ENCODE data around the gene C2.
A peak's percentile ranks its signal among the peaks of the same experiment; 100 is the strongest.
"Not testable (repeated sequence)": the region's sequence is repeated elsewhere in the genome, so short reads cannot be mapped to it uniquely, and the experiment has no call there.

C2 gene

GRCh38 chr6:31969712-31970603 is 42.4 kb downstream of the C2 start:
- Mint-ChIP-seq H3K27me3 (no peaks in the 10 kb centered on the region), H3K4me1 (ENCODE audit: low read depth) (peaks cover 40% of the 10 kb centered on the region), H3K27ac (peak overlapping the region; percentile 99), H3K4me3 (peak overlapping the region; percentile 97), H3K36me3 (peaks cover 7% of the 10 kb centered on the region), H3K9me3 (ENCODE audit: low read depth) (no peaks in the 10 kb centered on the region)

DNA sequence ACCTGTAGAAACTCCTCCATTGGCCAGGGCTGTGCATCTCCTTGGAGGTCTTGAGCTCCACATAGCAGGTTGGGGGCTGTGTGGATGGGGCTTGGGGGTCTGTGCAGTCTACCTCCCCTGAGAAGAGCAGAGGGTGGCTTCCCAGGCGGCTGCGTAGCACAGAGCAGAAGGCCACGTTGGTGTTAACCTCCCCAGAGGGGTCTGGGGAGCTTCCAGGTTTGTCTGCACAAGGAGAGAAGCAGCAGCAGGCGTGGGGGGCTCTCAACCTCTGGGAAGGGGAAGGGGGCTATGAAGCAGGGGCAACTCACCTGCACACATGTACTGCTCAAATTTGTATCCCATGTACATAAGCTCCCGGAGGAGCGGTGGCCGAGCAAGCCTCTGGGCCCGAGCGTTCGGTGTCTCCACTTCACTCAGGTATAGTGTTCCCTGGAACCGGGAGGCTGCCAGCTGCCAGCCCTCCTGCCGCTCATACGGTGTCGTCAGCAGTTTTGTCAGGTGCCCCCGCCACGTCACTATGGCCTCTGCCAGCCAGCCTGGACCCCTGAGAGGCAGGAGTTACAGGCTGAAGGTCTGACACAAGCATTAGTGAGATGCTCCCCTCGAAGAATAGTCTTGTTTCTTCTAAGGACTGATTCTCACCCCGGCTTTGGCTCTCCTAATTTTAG is 43.2 kb downstream of the C2 start:
- peak overlapping the region; percentile 97 for H3K4me3 Mint-ChIP-seq
- no peaks in the 10 kb centered on the region for H3K27me3 Mint-ChIP-seq
- H3K27ac Mint-ChIP-seq = peak overlapping the region; percentile 99
- H3K4me1 Mint-ChIP-seq (ENCODE audit: low read depth) = peaks cover 40% of the 10 kb centered on the region
- H3K36me3 Mint-ChIP-seq = peaks cover 7% of the 10 kb centered on the region
- H3K9me3 Mint-ChIP-seq (ENCODE audit: low read depth) = no peaks in the 10 kb centered on the region

- H3K27me3 Mint-ChIP-seq = no peaks in the 10 kb centered on the region
- H3K36me3 Mint-ChIP-seq = peaks cover 7% of the 10 kb centered on the region
- no peaks in the 10 kb centered on the region for H3K9me3 Mint-ChIP-seq (ENCODE audit: low read depth)
- peak overlapping the region; percentile 97 for H3K4me3 Mint-ChIP-seq
- H3K27ac Mint-ChIP-seq = peak overlapping the region; percentile 99
- H3K4me1 Mint-ChIP-seq (ENCODE audit: low read depth) = peaks cover 40% of the 10 kb centered on the region
Measured at GRCh38 chr6:31971279-31971992, 43.9 kb downstream of the C2 start.

GRCh38 chr6:31971993-31972708 is 44.6 kb downstream of the C2 start, which contains the start of gene DXO:
TSS of gene DXO (minus strand) at chr6:31972138. CDS start at chr6:31971675, 463 bp downstream.
- H3K4me3 Mint-ChIP-seq = peak within 1 kb of the TSS; percentile 97
- peak within 1 kb of the TSS; percentile 99 for H3K27ac Mint-ChIP-seq
- no peaks in the 10 kb centered on the region for H3K9me3 Mint-ChIP-seq (ENCODE audit: low read depth)
- peaks cover 7% of the 10 kb centered on the region for H3K36me3 Mint-ChIP-seq
- H3K4me1 Mint-ChIP-seq (ENCODE audit: low read depth) = peaks cover 40% of the 10 kb centered on the region
- H3K27me3 Mint-ChIP-seq = no peaks in the 10 kb centered on the region

DNA sequence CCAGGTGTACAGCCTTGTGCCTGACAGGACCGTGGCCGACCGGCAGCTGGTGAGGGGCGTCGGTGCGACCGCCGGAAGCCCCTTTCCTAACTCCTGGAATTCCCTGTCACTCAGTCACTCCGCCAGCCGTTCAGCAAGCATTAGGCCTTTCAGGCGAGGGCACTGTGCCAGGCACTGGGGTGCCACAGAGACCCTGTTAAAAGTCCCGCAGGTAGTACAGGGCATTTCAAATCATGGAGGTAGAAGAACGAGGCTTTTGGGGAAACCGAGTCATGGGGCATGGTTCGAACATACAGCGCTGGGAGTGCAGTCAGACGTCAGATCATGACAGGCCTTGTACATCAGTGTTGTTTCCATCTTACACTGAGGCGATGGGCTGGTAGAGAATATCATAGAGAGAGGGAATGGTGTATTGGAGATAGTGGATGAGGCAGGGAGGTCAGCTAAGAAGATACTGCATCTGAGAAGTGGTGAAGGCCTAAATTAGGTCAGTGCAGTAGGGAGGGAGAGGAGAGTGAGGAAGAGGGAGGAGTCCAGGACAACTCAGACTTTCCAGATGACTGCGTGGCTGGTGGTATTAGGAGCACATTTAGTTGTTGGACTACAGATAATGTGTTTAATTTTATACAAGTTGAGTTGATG is 45.3 kb downstream of the C2 start:
- Mint-ChIP-seq H3K27me3 (no peaks in the 10 kb centered on the region), H3K27ac (peak overlapping the region; percentile 99), H3K4me3 (peak overlapping the region; percentile 97), H3K36me3 (peaks cover 7% of the 10 kb centered on the region), H3K9me3 (ENCODE audit: low read depth) (no peaks in the 10 kb centered on the region), H3K4me1 (ENCODE audit: low read depth) (peaks cover 40% of the 10 kb centered on the region)

DNA sequence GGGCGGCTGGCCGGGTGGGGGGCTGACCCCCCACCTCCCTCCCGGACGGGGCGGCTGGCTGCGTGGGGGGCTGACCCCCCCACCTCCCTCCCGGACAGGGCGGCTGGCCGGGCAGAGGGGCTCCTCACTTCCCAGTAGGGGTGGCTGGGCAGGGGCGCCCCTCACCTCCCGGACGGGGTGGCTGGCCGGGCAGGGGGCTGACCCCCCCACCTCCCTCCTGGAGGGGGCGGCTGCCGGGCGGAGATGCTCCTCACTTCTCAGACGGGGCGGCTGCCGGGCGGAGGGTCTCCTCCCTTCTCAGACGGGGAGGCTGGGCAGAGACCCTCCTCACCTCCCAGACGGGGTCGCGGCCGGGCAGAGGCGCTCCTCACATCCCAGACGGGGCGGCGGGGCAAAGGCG is 48.5 kb downstream of the C2 start:
- H3K4me1 Mint-ChIP-seq (ENCODE audit: low read depth) = peaks cover 40% of the 10 kb centered on the region
- H3K36me3 Mint-ChIP-seq; H3K4me3 Mint-ChIP-seq; H3K9me3 Mint-ChIP-seq (ENCODE audit: low read depth); H3K27ac Mint-ChIP-seq; H3K27me3 Mint-ChIP-seq: not testable (repeated sequence)

DNA sequence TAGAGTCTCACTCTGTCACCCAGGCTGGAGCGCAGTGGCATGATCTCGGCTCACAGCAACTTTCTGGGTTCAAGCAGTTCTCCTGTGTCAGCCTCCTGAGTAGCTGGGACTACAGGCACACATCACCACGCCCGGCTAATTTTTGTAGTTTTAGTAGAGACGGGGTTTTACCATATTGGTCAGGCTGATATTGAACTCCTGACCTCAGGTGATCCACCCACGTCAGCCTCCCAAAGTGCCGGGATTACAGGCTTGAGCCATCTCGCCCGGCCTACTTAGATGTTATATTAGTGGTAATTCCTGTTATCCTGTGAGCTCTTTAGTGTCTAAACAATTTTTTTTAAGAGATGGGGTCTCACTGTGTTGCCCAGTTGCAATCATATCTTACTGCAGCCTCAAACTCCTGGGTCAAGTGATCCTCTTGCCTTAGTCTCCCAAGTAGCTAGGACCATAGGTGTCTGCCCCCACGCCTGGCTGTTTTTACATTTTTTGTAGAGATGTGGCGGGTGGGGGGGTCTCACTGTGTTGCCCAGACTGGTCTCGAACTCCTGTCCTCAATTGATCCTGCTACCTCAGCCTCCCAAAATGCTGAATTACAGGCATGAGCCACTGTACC is 50.4 kb downstream of the C2 start:
- peaks cover 31% of the 10 kb centered on the region for H3K4me1 Mint-ChIP-seq (ENCODE audit: low read depth)
- peak overlapping the region; percentile 88 for H3K27ac Mint-ChIP-seq
- no peak overlapping the region for H3K4me3 Mint-ChIP-seq
- H3K36me3 Mint-ChIP-seq = peaks cover 3% of the 10 kb centered on the region
- H3K9me3 Mint-ChIP-seq (ENCODE audit: low read depth) = no peaks in the 10 kb centered on the region
- H3K27me3 Mint-ChIP-seq = no peaks in the 10 kb centered on the region

DNA sequence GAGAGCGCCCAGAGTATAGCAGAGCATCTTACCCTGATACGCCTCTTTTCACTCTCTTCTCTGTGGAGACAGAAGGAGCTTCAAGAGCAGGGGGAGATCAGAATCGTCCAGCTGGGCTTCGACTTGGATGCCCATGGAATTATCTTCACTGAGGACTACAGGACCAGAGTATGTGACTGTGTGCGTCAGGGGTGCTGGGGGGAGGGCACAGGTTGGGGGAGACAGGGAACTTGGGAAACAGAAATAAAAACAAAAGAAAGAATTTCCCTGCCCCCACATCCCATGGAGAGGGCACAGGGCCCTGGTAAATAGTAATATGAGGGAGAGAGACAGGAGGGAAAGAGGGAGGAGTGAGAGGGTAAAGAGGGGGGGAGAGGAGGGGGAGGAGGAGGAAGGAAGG is 51.3 kb downstream of the C2 start:
- H3K36me3 Mint-ChIP-seq = no peaks in the 10 kb centered on the region
- no peaks in the 10 kb centered on the region for H3K27me3 Mint-ChIP-seq
- no peak overlapping the region for H3K4me3 Mint-ChIP-seq
- peaks cover 22% of the 10 kb centered on the region for H3K4me1 Mint-ChIP-seq (ENCODE audit: low read depth)
- no peaks in the 10 kb centered on the region for H3K9me3 Mint-ChIP-seq (ENCODE audit: low read depth)
- H3K27ac Mint-ChIP-seq = peak overlapping the region; percentile 88

DNA sequence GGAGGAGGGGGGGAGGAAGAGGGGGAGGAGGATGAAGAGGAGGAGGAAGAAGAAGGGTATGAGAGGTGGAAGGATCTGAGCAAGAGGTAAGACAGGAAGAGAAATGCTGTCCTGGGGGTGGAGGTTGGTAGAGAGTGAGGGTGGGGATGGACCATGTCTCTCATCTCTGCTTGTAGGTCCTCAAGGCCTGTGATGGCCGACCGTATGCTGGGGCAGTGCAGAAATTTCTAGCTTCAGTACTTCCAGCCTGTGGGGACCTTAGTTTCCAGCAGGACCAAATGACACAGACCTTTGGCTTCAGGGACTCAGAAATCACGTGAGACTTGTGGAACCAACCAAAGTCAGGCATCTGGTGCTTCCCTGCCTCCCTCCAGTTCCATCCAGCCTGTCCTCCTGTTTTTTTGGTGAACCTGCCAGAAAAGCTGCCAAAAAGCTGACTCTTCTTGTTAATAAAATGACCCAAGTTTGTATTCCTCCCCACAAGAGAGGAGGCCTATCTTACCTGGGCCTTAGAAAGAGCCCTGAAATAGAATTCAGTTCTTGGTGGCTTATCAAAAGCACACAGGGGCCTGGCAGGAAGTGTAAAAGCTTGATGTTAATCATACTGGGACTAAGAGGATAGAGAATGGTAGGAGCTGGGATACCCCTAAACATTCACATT is 51.9 kb downstream of the C2 start:
- no peaks in the 10 kb centered on the region for H3K36me3 Mint-ChIP-seq
- H3K27me3 Mint-ChIP-seq = no peaks in the 10 kb centered on the region
- no peak overlapping the region for H3K4me3 Mint-ChIP-seq
- peak overlapping the region; percentile 89 for H3K27ac Mint-ChIP-seq
- peaks cover 19% of the 10 kb centered on the region for H3K4me1 Mint-ChIP-seq (ENCODE audit: low read depth)
- H3K9me3 Mint-ChIP-seq (ENCODE audit: low read depth) = no peaks in the 10 kb centered on the region

DNA sequence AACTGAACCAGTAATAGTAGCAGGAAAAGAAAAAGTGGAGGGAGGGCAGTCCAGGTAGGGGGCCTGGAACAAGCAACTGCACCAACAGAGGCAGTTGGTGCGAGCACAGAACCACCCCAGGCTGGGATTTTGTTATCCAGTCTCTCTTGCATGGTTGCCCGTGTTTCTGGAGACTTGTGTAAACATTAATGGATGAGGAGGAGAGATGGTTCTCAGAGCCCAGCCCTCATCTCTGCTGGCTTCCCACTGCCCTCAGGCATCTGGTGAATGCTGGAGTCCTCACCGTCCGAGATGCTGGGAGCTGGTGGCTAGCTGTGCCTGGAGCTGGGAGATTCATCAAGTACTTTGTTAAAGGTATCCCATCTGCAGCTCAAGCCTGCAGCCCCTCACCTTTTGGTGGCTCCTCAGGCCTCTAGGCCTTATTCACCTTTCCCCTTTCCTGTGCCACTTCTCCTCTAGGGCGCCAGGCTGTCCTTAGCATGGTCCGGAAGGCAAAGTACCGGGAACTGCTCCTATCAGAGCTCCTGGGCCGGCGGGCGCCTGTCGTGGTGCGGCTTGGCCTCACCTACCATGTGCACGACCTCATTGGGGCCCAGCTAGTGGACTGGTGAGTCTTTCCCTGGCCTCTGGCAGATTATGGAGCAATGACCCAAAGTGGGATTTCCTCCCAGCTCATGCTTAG is 52.8 kb downstream of the C2 start:
- H3K4me3 Mint-ChIP-seq; H3K27me3 Mint-ChIP-seq; H3K9me3 Mint-ChIP-seq (ENCODE audit: low read depth); H3K36me3 Mint-ChIP-seq: not testable (repeated sequence)
- H3K4me1 Mint-ChIP-seq (ENCODE audit: low read depth) = peaks cover 16% of the 10 kb centered on the region
- H3K27ac Mint-ChIP-seq = peak overlapping the region; percentile 89

GRCh38 chr6:31980998-31981397 is 53.5 kb downstream of the C2 start:
- peaks cover 16% of the 10 kb centered on the region for H3K4me1 Mint-ChIP-seq (ENCODE audit: low read depth)
- H3K9me3 Mint-ChIP-seq (ENCODE audit: low read depth); H3K27ac Mint-ChIP-seq; H3K27me3 Mint-ChIP-seq; H3K4me3 Mint-ChIP-seq; H3K36me3 Mint-ChIP-seq: not testable (repeated sequence)

DNA sequence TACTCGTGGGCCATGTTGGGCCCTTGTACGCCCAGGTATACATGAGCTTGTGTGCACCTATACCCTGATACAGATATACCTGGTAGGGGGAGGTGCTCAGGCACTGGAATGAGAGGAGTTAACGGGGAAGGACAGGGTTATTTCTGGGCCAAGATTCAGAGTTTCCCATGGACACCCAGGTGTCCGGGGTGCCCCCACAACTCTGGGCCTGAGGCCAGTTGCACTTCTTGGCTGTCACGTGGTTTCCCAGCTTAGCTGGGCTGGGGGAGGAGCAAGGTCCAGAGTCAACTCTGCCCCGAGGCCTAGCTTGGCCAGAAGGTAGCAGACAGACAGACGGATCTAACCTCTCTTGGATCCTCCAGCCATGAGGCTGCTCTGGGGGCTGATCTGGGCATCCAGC is 54.2 kb downstream of the C2 start, which contains the start of gene C4A:
Gene C4A, plus strand, starts transcription at position 314 of the 400 bp plus-strand sequence. Its CDS starts 51 bp downstream, at position 365.
- peaks cover 16% of the 10 kb centered on the region for H3K4me1 Mint-ChIP-seq (ENCODE audit: low read depth)
- H3K27me3 Mint-ChIP-seq, H3K36me3 Mint-ChIP-seq: not testable (repeated sequence)

DNA sequence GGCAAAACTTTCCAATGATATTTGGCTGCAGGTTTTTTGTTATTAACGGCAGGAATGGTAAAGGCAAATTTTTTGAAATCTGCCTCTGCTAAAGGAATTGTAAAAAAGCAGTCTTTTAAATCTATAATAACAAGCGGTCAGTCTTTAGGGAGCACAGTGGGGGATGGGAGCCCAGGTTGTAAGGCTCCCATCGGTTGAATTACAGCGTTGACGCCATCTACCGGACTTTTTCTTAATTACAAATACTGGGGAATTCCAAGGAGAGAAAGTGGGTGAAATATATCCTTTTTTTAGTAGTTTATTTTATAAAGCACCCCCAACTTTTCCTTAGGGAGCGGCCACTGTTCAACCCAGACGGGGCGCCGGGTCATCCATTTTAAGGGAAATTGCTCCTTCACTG is 61.8 kb downstream of the C2 start:
- not testable (repeated sequence) for H3K27ac Mint-ChIP-seq, H3K36me3 Mint-ChIP-seq

More for the DNA sequence above, 54.2 kb downstream of the C2 start, which contains the start of gene C4A:
- not testable (repeated sequence) for H3K9me3 Mint-ChIP-seq (ENCODE audit: low read depth); H3K27ac Mint-ChIP-seq; H3K4me3 Mint-ChIP-seq

More for the DNA sequence above, 61.8 kb downstream of the C2 start:
- not testable (repeated sequence) for H3K4me1 Mint-ChIP-seq (ENCODE audit: low read depth); H3K9me3 Mint-ChIP-seq (ENCODE audit: low read depth); H3K27me3 Mint-ChIP-seq; H3K4me3 Mint-ChIP-seq
